Stimulated activated CD4-positive, alpha-beta T cell treated with anti-CD3 and anti-CD28 coated beads, Interleukin-15, amount 100 ng/mL, for 24 hours (primary cell): ENCODE data around the gene ZNF718.
A peak's percentile ranks its signal among the peaks of the same experiment; 100 is the strongest.
"Not testable (repeated sequence)": the region's sequence is repeated elsewhere in the genome, so short reads cannot be mapped to it uniquely, and the experiment has no call there.

Experiments used
- DNase-seq: peaks from one replicate; pipeline ENCODE4 v3.0.0-alpha.2; 2020

ZNF718 gene

DNA sequence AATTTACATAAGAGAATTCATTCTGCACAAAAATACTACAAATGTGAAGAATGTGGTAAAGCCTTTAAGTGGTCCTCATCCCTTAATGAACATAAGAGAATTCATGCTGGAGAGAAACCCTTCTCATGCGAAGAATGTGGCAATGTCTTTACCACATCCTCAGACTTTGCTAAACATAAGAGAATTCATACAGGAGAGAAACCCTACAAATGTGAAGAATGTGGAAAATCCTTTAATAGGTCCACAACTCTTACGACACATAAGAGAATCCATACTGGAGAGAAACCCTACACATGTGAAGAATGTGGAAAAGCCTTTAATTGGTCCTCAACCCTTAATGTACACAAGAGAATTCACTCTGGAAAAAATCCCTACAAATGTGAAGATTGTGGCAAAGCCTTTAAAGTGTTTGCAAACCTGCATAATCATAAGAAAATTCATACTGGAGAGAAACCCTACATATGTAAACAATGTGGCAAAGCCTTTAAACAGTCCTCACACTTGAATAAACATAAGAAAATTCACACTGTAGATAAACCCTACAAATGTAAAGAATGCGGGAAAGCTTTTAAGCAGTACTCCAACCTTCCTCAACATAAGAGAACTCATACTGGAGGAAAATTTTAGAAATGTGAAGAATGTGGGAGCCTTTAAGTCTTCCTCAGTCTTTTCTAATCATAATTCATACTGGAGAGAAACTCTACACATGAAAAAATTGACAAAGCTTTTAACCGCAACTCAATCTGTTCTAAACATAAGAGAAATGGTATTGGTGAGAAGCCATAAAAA, 37.4 kb downstream of the ZNF718 start:
- DNase-seq: no peak

GRCh38 chr4:169640-170039, 45.3 kb downstream of the ZNF718 start:
- not testable (repeated sequence) for DNase-seq

DNA sequence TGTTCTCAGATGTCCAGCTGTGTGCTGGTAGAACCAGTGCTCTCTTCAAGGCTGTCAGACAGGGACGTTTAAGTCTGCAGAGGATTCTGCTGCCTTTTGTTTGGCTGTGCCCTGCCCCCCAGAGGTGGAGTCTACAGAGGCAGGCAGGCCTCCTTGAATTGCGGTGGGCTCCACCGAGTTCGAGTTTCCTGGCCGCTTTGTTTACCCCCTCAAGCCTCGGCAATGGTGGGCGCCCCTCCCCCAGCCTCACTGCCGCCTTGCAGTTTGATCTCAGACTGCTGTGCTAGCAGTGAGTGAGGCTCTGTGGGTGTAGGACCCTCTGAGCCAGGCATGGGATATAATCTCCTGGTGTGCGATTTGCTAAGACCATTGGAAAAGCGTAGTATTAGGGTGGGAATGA, 47.0 kb downstream of the ZNF718 start:
- not testable (repeated sequence) for DNase-seq

DNA sequence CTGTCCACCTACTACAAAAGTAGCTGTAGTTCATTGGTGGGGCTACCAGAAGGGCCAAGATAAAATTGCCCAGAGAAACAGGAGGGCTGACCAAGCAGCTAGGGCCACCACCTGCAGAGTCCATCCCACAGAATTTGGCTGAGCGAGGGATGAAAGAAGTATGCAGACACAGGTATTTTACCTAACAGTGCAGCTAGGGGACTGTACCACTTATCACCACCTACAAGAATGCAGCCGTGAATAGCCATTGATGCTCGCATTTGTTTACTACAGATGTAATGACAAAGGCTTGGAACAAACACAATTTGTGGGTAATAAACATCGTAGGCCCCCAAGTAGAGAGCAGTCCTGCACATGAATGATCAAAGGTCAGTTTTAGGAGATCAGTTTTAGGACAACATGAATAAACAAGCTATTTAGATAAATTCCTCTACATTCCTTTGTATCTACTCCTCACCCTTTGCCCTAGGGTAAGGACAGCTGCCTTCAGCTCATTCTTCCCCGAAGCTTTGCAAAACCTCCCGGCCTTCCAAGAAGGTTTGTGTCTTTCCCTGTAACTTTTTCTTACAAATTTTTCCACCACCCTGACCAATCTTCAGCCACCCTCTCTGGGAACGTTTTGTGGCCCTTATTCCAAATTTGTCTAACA, 49.5 kb downstream of the ZNF718 start:
- DNase-seq: no peak

- no peak for DNase-seq
Observed at GRCh38 chr4:175986-176385, 51.7 kb downstream of the ZNF718 start.

GRCh38 chr4:176995-177394, 52.7 kb downstream of the ZNF718 start:
- no peak for DNase-seq

GRCh38 chr4:182225-182624, 57.9 kb downstream of the ZNF718 start:
- DNase-seq: not testable (repeated sequence)

DNA sequence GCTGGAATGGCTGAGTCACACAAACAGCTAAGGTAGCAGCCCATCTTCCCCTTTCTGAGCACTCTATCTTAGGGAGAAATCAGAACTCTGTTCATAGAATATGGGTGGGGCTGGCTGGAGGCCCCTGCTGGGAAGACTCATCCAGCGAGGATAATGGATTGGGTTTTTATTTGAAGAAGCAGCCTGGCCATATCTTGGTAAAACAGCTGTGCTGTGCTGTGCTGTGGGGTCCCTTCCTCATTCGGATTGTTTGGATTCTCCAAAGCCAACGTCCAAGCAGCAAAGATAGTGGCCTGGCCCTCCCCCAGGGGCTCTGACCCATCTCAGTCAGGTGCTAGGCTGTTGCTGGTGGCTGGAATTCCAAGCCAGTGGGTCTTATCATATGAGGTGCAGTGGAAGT, 63.8 kb downstream of the ZNF718 start:
- DNase-seq: no peak

- not testable (repeated sequence) for DNase-seq
Observed at GRCh38 chr4:195159-195558, 70.9 kb downstream of the ZNF718 start.

DNA sequence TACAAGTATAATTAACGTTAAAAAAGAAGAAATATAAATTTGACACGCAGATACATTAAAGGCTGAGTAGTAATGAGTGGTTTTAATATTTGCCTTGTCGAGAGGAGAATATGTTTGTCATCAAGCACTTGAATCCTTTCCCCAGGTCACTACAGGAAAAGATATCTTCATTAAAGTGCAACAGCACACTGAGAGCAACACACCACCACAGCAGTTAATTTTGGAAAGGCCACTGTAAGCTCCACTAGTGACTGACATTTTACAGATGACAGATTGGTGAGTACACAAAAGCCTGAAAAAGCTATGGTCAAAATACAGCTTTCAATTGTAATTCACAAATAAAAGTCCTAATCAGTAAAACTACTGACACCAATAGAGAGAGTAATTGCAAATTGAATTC, 76.6 kb downstream of the ZNF718 start:
- DNase-seq: no peak

GRCh38 chr4:202822-203221, 78.5 kb downstream of the ZNF718 start:
- not testable (repeated sequence) for DNase-seq

GRCh38 chr4:205097-205756, 80.9 kb downstream of the ZNF718 start:
- DNase-seq: no peak

DNA sequence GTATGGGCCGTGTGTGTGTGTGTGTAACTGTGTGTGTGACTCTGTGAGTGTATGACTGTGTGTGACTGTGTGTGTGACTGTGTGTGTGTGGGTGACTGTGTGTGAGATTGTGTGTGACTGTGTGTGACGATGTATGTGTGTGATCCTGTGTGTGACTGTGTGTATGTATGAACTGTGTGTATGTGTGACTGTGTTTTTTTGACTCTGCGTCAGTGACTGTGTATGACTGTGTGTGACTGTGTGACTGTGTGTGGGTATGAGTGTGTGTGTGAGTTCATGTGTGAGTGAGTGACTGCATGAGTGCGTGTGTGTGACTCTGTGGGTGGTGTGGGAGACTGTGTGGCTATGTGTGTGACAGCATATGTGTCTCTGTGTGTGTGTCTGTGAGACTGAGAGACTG, 81.8 kb downstream of the ZNF718 start:
- no peak for DNase-seq

GRCh38 chr4:208416-209096, 84.3 kb downstream of the ZNF718 start:
- DNase-seq: not testable (repeated sequence)

DNA sequence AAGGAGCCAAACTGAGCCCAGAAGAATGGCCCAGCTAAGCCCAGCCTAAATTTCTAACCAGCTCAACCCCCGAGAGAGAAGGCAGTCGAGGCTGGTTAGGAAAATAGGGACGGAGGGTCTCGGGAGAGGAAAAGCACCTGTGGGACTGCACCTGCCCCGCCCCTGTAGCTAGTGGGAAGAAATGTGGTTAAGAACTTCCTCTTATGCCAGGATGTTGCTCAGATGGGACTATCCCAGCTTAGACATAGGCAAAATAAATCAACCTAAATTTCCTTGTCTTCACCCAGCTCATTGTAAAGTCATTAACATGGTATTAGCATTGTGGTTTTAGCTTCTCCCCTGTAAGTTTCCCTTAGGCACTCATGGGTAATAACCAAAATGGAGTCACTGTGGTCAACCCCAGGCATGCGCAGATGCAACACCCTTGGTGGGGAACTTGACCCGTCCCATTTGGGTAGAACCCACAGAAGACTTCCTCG, 86.8 kb downstream of the ZNF718 start:
- DNase-seq: peak; percentile 7

GRCh38 chr4:212438-213188, 88.3 kb downstream of the ZNF718 start:
- DNase-seq: no peak

- DNase-seq: not testable (repeated sequence)
Observed at GRCh38 chr4:213189-213535, 88.9 kb downstream of the ZNF718 start.
